Subcutaneous abdominal adipose tissue (tissue), 5 donors: ENCODE measurements around the gene AWAT2.

Experiments
- H3K27ac ChIP-seq: one replicate; pipeline ENCODE4 v1.7.0; 2013; ENCODE audit warnings: low read depth, mild to moderate bottlenecking, inconsistent platforms, low read length, moderate library complexity
- H3K27me3 ChIP-seq, 5 donors: one replicate each; pipeline ENCODE4 v1.7.0; 2013; ENCODE audit warnings: low read length in 5 of 5, inconsistent platforms in 1 of 5; ENCODE audit not compliant: control insufficient read depth in 5 of 5, insufficient read depth in 4 of 5
- H3K36me3 ChIP-seq, 5 donors: one replicate each; pipeline ENCODE4 v1.7.0; 2013; ENCODE audit warnings: low read length in 5 of 5; ENCODE audit not compliant: control insufficient read depth in 5 of 5, insufficient read depth in 5 of 5
- H3K4me1 ChIP-seq, 5 donors: one replicate each; pipeline ENCODE4 v1.7.0; 2013; ENCODE audit warnings: low read length in 5 of 5, mild to moderate bottlenecking in 3 of 5, moderate library complexity in 1 of 5; ENCODE audit not compliant: control insufficient read depth in 5 of 5, insufficient read depth in 5 of 5
- H3K4me3 ChIP-seq, 5 donors: one replicate each; pipeline ENCODE4 v1.7.0; 2013; ENCODE audit warnings: low read length in 5 of 5, low read depth in 1 of 5
- H3K9ac ChIP-seq, 5 donors: one replicate each; pipeline ENCODE4 v1.7.0; 2013; ENCODE audit warnings: low read length in 5 of 5, mild to moderate bottlenecking in 4 of 5, moderate library complexity in 3 of 5
- H3K9me3 ChIP-seq, 5 donors: one replicate each; pipeline ENCODE4 v1.7.0; 2013; ENCODE audit warnings: low read length in 5 of 5; ENCODE audit not compliant: control insufficient read depth in 5 of 5
- donor health status: healthy.
- donor health status: healthy.
- donor health status: healthy.
- donor health status: healthy.
- donor health status: healthy.

AWAT2 gene

GRCh38 chrX:70049925-70050324 lies at the start of gene AWAT2:
Gene AWAT2, minus strand, starts transcription at chrX:70049938. Its CDS starts 6 bp downstream, at chrX:70049932.
- no peak within 1 kb of the TSS for H3K9ac ChIP-seq
- H3K27me3 ChIP-seq: peaks cover 4 to 31% (median 10%) of the 10 kb centered on the region in 5 donors
- no peak within 1 kb of the TSS for H3K4me3 ChIP-seq
- H3K36me3 ChIP-seq: no peaks in the 10 kb centered on the region
- no peak within 1 kb of the TSS for H3K27ac ChIP-seq
- peaks cover 0 to 6% (median 0%) of the 10 kb centered on the region in 5 donors for H3K4me1 ChIP-seq
- peaks cover 0 to 7% (median 4%) of the 10 kb centered on the region in 5 donors for H3K9me3 ChIP-seq

- Histone ChIP-seq H3K36me3 (no peaks in the 10 kb centered on the region), H3K4me1 (no peaks in the 10 kb centered on the region), H3K4me3 (no peak overlapping the region), H3K9me3 (no peaks in the 10 kb centered on the region), H3K9ac (no peak overlapping the region), H3K27me3 (peaks cover 0 to 18% (median 14%) of the 10 kb centered on the region in 5 donors), H3K27ac (no peak overlapping the region)
Measured at GRCh38 chrX:70096052-70096451, 46.3 kb upstream of the AWAT2 start.

GRCh38 chrX:70092247-70092646 lies 42.5 kb upstream of the AWAT2 start:
- no peak overlapping the region for H3K4me3 ChIP-seq
- H3K4me1 ChIP-seq: peaks cover 0 to 2% (median 0%) of the 10 kb centered on the region in 5 donors
- peaks cover 4 to 28% (median 12%) of the 10 kb centered on the region in 5 donors for H3K27me3 ChIP-seq

GRCh38 chrX:70089604-70090297 lies 40.0 kb upstream of the AWAT2 start:
- Histone ChIP-seq H3K9me3 (no peaks in the 10 kb centered on the region), H3K36me3 (no peaks in the 10 kb centered on the region), H3K4me3 (no peak overlapping the region), H3K9ac (no peak overlapping the region), H3K4me1 (peaks cover 0 to 2% (median 0%) of the 10 kb centered on the region in 5 donors), H3K27me3 (peaks cover 4 to 31% (median 14%) of the 10 kb centered on the region in 5 donors), H3K27ac (no peak overlapping the region)

More at GRCh38 chrX:70092247-70092646, 42.5 kb upstream of the AWAT2 start:
- no peaks in the 10 kb centered on the region for H3K9me3 ChIP-seq
- H3K36me3 ChIP-seq: no peaks in the 10 kb centered on the region
- H3K27ac ChIP-seq: no peak overlapping the region
- H3K9ac ChIP-seq: no peak overlapping the region

- H3K27me3 ChIP-seq: peaks cover 6 to 31% (median 14%) of the 10 kb centered on the region in 5 donors
- H3K27ac ChIP-seq: no peak overlapping the region
- H3K9me3 ChIP-seq: no peaks in the 10 kb centered on the region
- H3K9ac ChIP-seq: no peak overlapping the region
- H3K36me3 ChIP-seq: no peaks in the 10 kb centered on the region
- H3K4me3 ChIP-seq: no peak overlapping the region
- H3K4me1 ChIP-seq: peaks cover 0 to 2% (median 0%) of the 10 kb centered on the region in 5 donors
Measured at GRCh38 chrX:70088751-70089150, 39.0 kb upstream of the AWAT2 start.

- no peaks in the 10 kb centered on the region for H3K36me3 ChIP-seq
- H3K27me3 ChIP-seq: peaks cover 6 to 33% (median 14%) of the 10 kb centered on the region in 5 donors
- no peak overlapping the region for H3K27ac ChIP-seq
- H3K4me3 ChIP-seq: no peak overlapping the region
- H3K4me1 ChIP-seq: peaks cover 0 to 2% (median 0%) of the 10 kb centered on the region in 5 donors
- H3K9me3 ChIP-seq: no peaks in the 10 kb centered on the region
- no peak overlapping the region for H3K9ac ChIP-seq
Measured at GRCh38 chrX:70087857-70088630, 38.3 kb upstream of the AWAT2 start.

GRCh38 chrX:70084592-70085240 lies 35.0 kb upstream of the AWAT2 start:
- Histone ChIP-seq H3K9me3 (no peaks in the 10 kb centered on the region), H3K36me3 (no peaks in the 10 kb centered on the region), H3K27ac (no peak overlapping the region), H3K4me3 (no peak overlapping the region), H3K9ac (no peak overlapping the region), H3K4me1 (peaks cover 0 to 2% (median 0%) of the 10 kb centered on the region in 5 donors), H3K27me3 (peaks cover 0 to 29% (median 8%) of the 10 kb centered on the region in 5 donors)

- H3K36me3 ChIP-seq: no peaks in the 10 kb centered on the region
- no peak overlapping the region for H3K4me3 ChIP-seq
- peaks cover 0 to 4% (median 0%) of the 10 kb centered on the region in 5 donors for H3K9me3 ChIP-seq
- peaks cover 0 to under 1% (median 0%) of the 10 kb centered on the region in 5 donors for H3K4me1 ChIP-seq
- no peak overlapping the region for H3K9ac ChIP-seq
- H3K27ac ChIP-seq: no peak overlapping the region
- peaks cover 3 to 19% (median 7%) of the 10 kb centered on the region in 5 donors for H3K27me3 ChIP-seq
Measured at GRCh38 chrX:70082723-70083122, 33.0 kb upstream of the AWAT2 start.

GRCh38 chrX:70079870-70080269 lies 30.1 kb upstream of the AWAT2 start:
- Histone ChIP-seq H3K4me3 (no peak overlapping the region), H3K4me1 (no peaks in the 10 kb centered on the region), H3K27me3 (peaks cover 3 to 19% (median 6%) of the 10 kb centered on the region in 5 donors), H3K36me3 (no peaks in the 10 kb centered on the region), H3K9me3 (peaks cover 0 to 10% (median 4%) of the 10 kb centered on the region in 5 donors), H3K9ac (no peak overlapping the region), H3K27ac (no peak overlapping the region)
